ENCODE measurements around the gene PROX1. TPM values are rescaled to one million over a fixed set of nuclear protein-coding genes. Genes with fewer than 3 reads are reported as not detected.

The PROX1 gene
- total RNA-seq, 1 donor from 2014 or later = 80.6 TPM

- no peak for DNase-seq
- Histone ChIP-seq H3K27ac (replicated peaks) (no peak overlapping the region), H3K9me3 (replicated peaks) (no peaks in the 10 kb centered on the region), H3K4me3 (no peak overlapping the region), H3K36me3 (no peaks in the 10 kb centered on the region), H3K4me1 (peaks cover 26% of the 10 kb centered on the region), H3K27me3 (ENCODE audit: low read depth) (peaks cover 94% of the 10 kb centered on the region)
- intact Hi-C loops (cut with micrococcal nuclease) = no loop called here
- TF ChIP-seq CTCF (IDR thresholded peaks at IDR 0.05; ENCODE audit: borderline replicate concordance) = no peak
These were observed 7.8 kb upstream of the PROX1 start for GRCh38 chr1:213979751-213980586.

GRCh38 chr1:213980906-213981305, 6.9 kb upstream of the PROX1 start:
- Histone ChIP-seq H3K27me3 (ENCODE audit: low read depth) (peaks cover 94% of the 10 kb centered on the region), H3K9me3 (replicated peaks) (no peaks in the 10 kb centered on the region), H3K27ac (replicated peaks) (no peak overlapping the region), H3K36me3 (no peaks in the 10 kb centered on the region), H3K4me1 (peaks cover 36% of the 10 kb centered on the region), H3K4me3 (no peak overlapping the region)
- no peak for DNase-seq
- no peak for TF ChIP-seq CTCF (IDR thresholded peaks at IDR 0.05; ENCODE audit: borderline replicate concordance)
- intact Hi-C loops (cut with micrococcal nuclease) = no loop called here

GRCh38 chr1:213982289-213982671, 5.5 kb upstream of the PROX1 start:
- no peak for TF ChIP-seq CTCF (IDR thresholded peaks at IDR 0.05; ENCODE audit: borderline replicate concordance)
- Histone ChIP-seq H3K36me3 (no peaks in the 10 kb centered on the region), H3K9me3 (replicated peaks) (no peaks in the 10 kb centered on the region), H3K4me1 (peaks cover 48% of the 10 kb centered on the region), H3K27me3 (ENCODE audit: low read depth) (peaks cover 100% of the 10 kb centered on the region), H3K4me3 (peak overlapping the region; percentile 67), H3K27ac (replicated peaks) (no peak overlapping the region)
- no peak for DNase-seq
- intact Hi-C loops (cut with micrococcal nuclease) = no loop called here

- Histone ChIP-seq H3K27me3 (ENCODE audit: low read depth) (peaks cover 94% of the 10 kb centered on the region), H3K4me1 (peaks cover 48% of the 10 kb centered on the region), H3K4me3 (peak overlapping the region; percentile 67), H3K9me3 (replicated peaks) (no peaks in the 10 kb centered on the region), H3K36me3 (no peaks in the 10 kb centered on the region), H3K27ac (replicated peaks) (no peak overlapping the region)
- peak; percentile 27 for TF ChIP-seq CTCF (IDR thresholded peaks at IDR 0.05; ENCODE audit: borderline replicate concordance)
- peak; percentile 40 for DNase-seq
- intact Hi-C loops (cut with micrococcal nuclease) = no loop called here
These were observed 4.9 kb upstream of the PROX1 start for GRCh38 chr1:213982672-213983492.

GRCh38 chr1:213983493-213984386, 4.0 kb upstream of the PROX1 start:
- no peak for TF ChIP-seq CTCF (IDR thresholded peaks at IDR 0.05; ENCODE audit: borderline replicate concordance)
- intact Hi-C loops (cut with micrococcal nuclease) = no loop called here
- no peaks in the 10 kb centered on the region for H3K9me3 ChIP-seq (replicated peaks)
- H3K27me3 ChIP-seq (ENCODE audit: low read depth) = peaks cover 88% of the 10 kb centered on the region
- DNase-seq = no peak
- peaks cover 57% of the 10 kb centered on the region for H3K4me1 ChIP-seq
- peak overlapping the region; percentile 67 for H3K4me3 ChIP-seq
- H3K27ac ChIP-seq (replicated peaks) = no peak overlapping the region
- H3K36me3 ChIP-seq = no peaks in the 10 kb centered on the region

All from left ventricle myocardium inferior (tissue), 1 donor.